Measurements from ENCODE around the gene MCTP2.
A peak's percentile ranks its signal among the peaks of the same experiment; 100 is the strongest.

The MCTP2 gene

DNA sequence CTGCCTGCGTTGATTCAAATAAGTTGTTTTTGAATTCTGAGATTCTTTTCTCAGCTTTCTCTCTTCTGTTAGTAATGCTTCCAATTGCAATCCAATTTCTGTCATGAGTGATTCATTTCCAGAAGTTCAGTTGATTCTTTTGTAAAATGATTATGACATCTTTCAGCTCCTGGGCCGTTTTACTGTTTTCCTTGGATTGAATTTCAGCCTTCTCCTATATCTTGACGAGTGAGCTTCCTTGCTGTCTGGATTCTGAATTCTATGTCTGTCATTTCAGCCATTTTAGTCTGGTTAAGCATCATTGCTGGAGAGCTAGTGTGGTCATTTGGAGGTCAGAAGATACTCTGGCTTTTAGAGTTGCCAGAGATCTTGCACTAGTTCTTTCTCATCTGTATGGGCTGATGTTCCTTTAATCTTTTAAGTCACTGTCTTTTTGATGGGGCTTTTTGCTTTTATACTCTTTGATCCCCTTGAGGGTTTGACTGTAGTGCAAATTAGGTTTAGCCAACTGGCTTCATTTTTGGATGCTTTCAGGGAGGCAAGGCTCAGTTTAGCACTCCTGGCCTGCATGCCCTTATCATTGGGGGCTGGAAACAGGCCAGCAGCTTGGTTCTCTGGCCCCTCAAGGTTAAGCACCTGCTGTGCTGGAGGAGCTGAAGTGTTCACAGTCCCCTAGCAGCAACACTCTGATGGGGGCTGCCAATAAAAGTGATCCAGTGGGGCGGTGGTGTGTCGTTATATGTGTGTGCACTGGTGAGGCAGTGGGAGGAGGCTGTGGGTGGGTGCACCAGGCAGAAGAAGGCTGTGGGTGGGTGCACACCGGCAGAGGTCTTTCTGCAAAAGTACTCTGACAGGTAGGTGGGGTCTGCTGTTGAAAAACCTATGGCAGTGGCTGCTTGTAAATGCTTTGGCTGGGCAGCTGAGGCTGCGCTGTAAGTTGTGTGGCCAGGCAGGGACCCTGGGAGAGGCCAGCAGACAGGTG is 51.2 kb downstream of the MCTP2 start:
- TF ChIP-seq GABPA (IDR thresholded peaks at IDR 0.05; ENCODE audit: low read depth) (no peak), CTCF (IDR thresholded peaks at IDR 0.05; ENCODE audit: insufficient read depth, low read length) (no peak), POLR2AphosphoS5 (IDR thresholded peaks at IDR 0.05; ENCODE audit: low read depth) (no peak), REST (IDR thresholded peaks at IDR 0.05; ENCODE audit: insufficient replicate concordance, low read depth) (no peak), SPI1 (IDR thresholded peaks at IDR 0.05; ENCODE audit: borderline replicate concordance, low read depth) (no peak)
- no peak overlapping the region for H3K27ac ChIP-seq (replicated peaks)
- H3K4me3 ChIP-seq (replicated peaks; ENCODE audit: insufficient read depth, low read length): no peak overlapping the region
- no peak for DNase-seq (ENCODE audit: low read depth in 1 of 2, low spot score in 1 of 2)
- H3K27me3 ChIP-seq (ENCODE audit: insufficient read depth, poor library complexity, severe bottlenecking): no peaks in the 10 kb centered on the region

DNA sequence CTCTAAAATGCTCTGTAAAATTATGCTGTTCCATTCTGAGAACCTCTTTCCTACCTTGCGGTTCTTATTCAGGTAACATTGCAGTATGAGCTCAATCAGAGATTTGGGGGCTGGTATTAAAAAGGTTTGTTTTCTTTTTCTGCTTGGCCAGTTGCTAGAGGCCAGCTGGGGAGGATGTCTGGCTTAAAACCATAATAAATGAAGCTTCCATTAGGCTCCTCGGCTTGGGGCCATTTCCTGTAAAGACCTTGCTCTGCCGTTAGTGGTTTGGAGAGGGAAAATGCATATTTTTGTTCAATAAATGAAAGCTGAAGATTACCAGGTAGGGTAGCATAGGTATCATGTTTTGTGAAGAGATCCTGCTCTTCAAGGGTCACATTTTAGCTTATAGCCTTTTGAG is 55.2 kb downstream of the MCTP2 start:
- Histone ChIP-seq H3K27ac (replicated peaks) (peak overlapping the region; percentile 85), H3K27me3 (ENCODE audit: insufficient read depth, poor library complexity, severe bottlenecking) (no peaks in the 10 kb centered on the region), H3K4me3 (replicated peaks; ENCODE audit: insufficient read depth, low read length) (no peak overlapping the region)
- TF ChIP-seq REST (IDR thresholded peaks at IDR 0.05; ENCODE audit: insufficient replicate concordance, low read depth) (no peak), SPI1 (IDR thresholded peaks at IDR 0.05; ENCODE audit: borderline replicate concordance, low read depth) (no peak), CTCF (IDR thresholded peaks at IDR 0.05; ENCODE audit: insufficient read depth, low read length) (no peak), GABPA (IDR thresholded peaks at IDR 0.05; ENCODE audit: low read depth) (no peak), POLR2AphosphoS5 (IDR thresholded peaks at IDR 0.05; ENCODE audit: low read depth) (no peak)
- DNase-seq (ENCODE audit: low read depth in 1 of 2, low spot score in 1 of 2): peak in 1 of 2 experiments; percentile 39

DNA sequence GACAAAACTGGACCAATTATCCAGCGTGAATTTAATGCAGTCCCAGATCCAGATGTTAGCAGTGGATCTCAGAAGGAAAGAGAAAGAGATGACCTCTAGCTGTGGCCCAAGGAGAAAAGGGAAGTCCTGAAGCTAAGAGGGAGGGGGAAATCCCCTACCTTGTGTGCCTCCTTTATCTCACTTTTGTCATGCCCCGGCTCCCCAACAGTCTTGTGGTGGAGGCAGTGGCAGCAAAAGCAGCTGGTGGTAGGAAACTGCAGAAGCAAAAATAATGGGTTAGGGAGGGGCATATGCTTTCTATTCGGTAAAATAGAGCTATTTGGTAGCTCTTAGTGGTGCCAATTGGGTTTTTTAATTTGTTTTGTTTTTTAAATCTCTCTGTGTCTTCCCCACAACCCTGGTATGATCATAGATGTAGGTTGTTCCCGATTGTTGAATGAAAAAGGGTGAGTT is 56.5 kb downstream of the MCTP2 start:
- Histone ChIP-seq H3K4me3 (replicated peaks; ENCODE audit: insufficient read depth, low read length) (no peak overlapping the region), H3K27ac (replicated peaks) (peak overlapping the region; percentile 85), H3K27me3 (ENCODE audit: insufficient read depth, poor library complexity, severe bottlenecking) (no peaks in the 10 kb centered on the region)
- peak; percentile 18 to 93 for DNase-seq (ENCODE audit: low read depth in 1 of 2, low spot score in 1 of 2)
- TF ChIP-seq REST (IDR thresholded peaks at IDR 0.05; ENCODE audit: insufficient replicate concordance, low read depth) (no peak), SPI1 (IDR thresholded peaks at IDR 0.05; ENCODE audit: borderline replicate concordance, low read depth) (peak; percentile 96), POLR2AphosphoS5 (IDR thresholded peaks at IDR 0.05; ENCODE audit: low read depth) (peak; percentile 89)
